B cell (primary cell): ENCODE data around the gene MAFB. TPM values are rescaled to one million over a fixed set of nuclear protein-coding genes. Genes with fewer than 3 reads are reported as not detected.

Source experiments
- ATAC-seq: fragments of 200-7000 bp; cut with Tn5 transposase; one replicate; pipeline ENCODE4 v1.10.0; 2021; ENCODE audit warnings: low read depth, mild to moderate bottlenecking, moderate number of reproducible peaks, moderate library complexity
- CTCF ChIA-PET: fragments of 350-600 bp; sonication (Branson Sonifier 250); formaldehyde crosslinking; loops from one replicate; lab custom pipeline; 2021; ENCODE audit warnings: antibody characterized with exemption, inconsistent platforms; lab: Charles Lee
- POLR2A ChIA-PET: fragments of 350-600 bp; sonication (Branson Sonifier 250); formaldehyde crosslinking; loops from one replicate; lab custom pipeline; 2021; ENCODE audit warnings: antibody characterized with exemption; lab: Charles Lee
- DNase-seq: peaks from one replicate; pipeline ENCODE4 v3.0.0; 2013
- H2AFZ ChIP-seq: 2 replicates; pipeline ENCODE4 v1.6.1; 2012; ENCODE audit warnings: mild to moderate bottlenecking, low read depth, low read length; ENCODE audit not compliant: insufficient read depth, poor library complexity, severe bottlenecking
- H3K27ac ChIP-seq, 2 donors: 1 replicate in 1 of 2; 2 replicates in 1 of 2; pipeline ENCODE4 v1.5.1; 2012 to 2013; ENCODE audit warnings: low read length in 2 of 2, mild to moderate bottlenecking in 2 of 2, moderate library complexity in 1 of 2
- H3K27me3 ChIP-seq, 4 experiments: fragments of 200-600 bp in 1 of 4; sonication (generic) in 1 of 4; replicated peaks in 1 of 4; 1 replicate in 2 of 4; 2 replicates in 2 of 4; pipeline versions ENCODE4 v1.6.1 to v1.7.0; 2013 to 2016; ENCODE audit warnings: low read length in 3 of 4, mild to moderate bottlenecking in 2 of 4, mixed read lengths in 1 of 4, moderate library complexity in 1 of 4; ENCODE audit not compliant: insufficient read depth in 4 of 4, control insufficient read depth in 3 of 4; ENCODE audit errors: control extremely low read depth in 1 of 4
- H3K36me3 ChIP-seq, 2 experiments: replicated peaks in 1 of 2; 1 replicate in 1 of 2; 2 replicates in 1 of 2; pipeline versions ENCODE4 v1.6.1 to v1.7.1; 2013; ENCODE audit warnings: low read length in 1 of 2; ENCODE audit not compliant: insufficient read depth in 2 of 2, control insufficient read depth in 1 of 2; ENCODE audit errors: control extremely low read depth in 1 of 2, extremely low read depth in 1 of 2
- H3K4me1 ChIP-seq, 2 donors: fragments of 200-600 bp in 1 of 2; sonication (generic) in 1 of 2; 1 replicate in 1 of 2; 2 replicates in 1 of 2; pipeline versions ENCODE4 v1.5.1 to v1.6.1; 2013 to 2017; ENCODE audit warnings: low read length in 2 of 2; ENCODE audit not compliant: control insufficient read depth in 2 of 2, insufficient read depth in 2 of 2
- H3K4me2 ChIP-seq: replicated peaks from 2 replicates; pipeline ENCODE3; 2012; ENCODE audit warnings: mild to moderate bottlenecking, low read depth, low read length; ENCODE audit not compliant: poor library complexity, severe bottlenecking
- H3K4me3 ChIP-seq, 5 experiments: fragments of 200-600 bp in 1 of 5; sonication (generic) in 1 of 5; 1 replicate in 3 of 5; 2 replicates in 2 of 5; pipeline versions ENCODE4 v1.5.1 to v1.7.0; 2011 to 2016; ENCODE audit warnings: low read length in 4 of 5, mild to moderate bottlenecking in 4 of 5, low read depth in 2 of 5, control low read depth in 1 of 5, moderate library complexity in 1 of 5; ENCODE audit not compliant: insufficient read depth in 1 of 5; ENCODE audit errors: control extremely low read depth in 1 of 5, extremely low read depth in 1 of 5
- H3K79me2 ChIP-seq: fragments of 200-600 bp; sonication (generic); one replicate; pipeline ENCODE4 v1.6.0; 2016; ENCODE audit warnings: low read length; ENCODE audit not compliant: control insufficient read depth, insufficient read depth
- H3K9ac ChIP-seq: fragments of 200-600 bp; sonication (generic); 2 replicates; pipeline ENCODE4 v1.6.1; 2017; ENCODE audit warnings: mild to moderate bottlenecking, low read length, moderate library complexity
- H3K9me3 ChIP-seq, 3 donors: one replicate each; pipeline versions ENCODE4 v1.6.1 to v1.7.1; 2013; ENCODE audit warnings: low read length in 2 of 3; ENCODE audit not compliant: control insufficient read depth in 2 of 3, insufficient read depth in 1 of 3; ENCODE audit errors: control extremely low read depth in 1 of 3
- H4K20me1 ChIP-seq: 2 replicates; pipeline ENCODE4 v1.6.0; 2012; ENCODE audit warnings: mild to moderate bottlenecking, low read length; ENCODE audit not compliant: insufficient read depth, control insufficient read depth, poor library complexity, severe bottlenecking
- H3K27ac Mint-ChIP-seq: one replicate; pipeline ENCODE4 v1.8.0; 2021; ENCODE audit warnings: mixed read lengths
- H3K27me3 Mint-ChIP-seq: one replicate; pipeline ENCODE4 v1.8.0; 2021; ENCODE audit warnings: mixed read lengths
- H3K4me1 Mint-ChIP-seq: one replicate; pipeline ENCODE4 v1.8.0; 2021; ENCODE audit warnings: mixed read lengths
- H3K4me3 Mint-ChIP-seq: one replicate; pipeline ENCODE4 v1.8.0; 2021; ENCODE audit warnings: mixed read lengths
- H3K9me3 Mint-ChIP-seq: one replicate; pipeline ENCODE4 v1.8.0; 2022; ENCODE audit warnings: mixed read lengths; ENCODE audit not compliant: insufficient read depth
- EZH2 ChIP-seq: IDR thresholded peaks from 2 replicates; pipeline ENCODE4 v1.6.1; 2012; ENCODE audit warnings: borderline replicate concordance, low read depth, mild to moderate bottlenecking, moderate library complexity, low read length; ENCODE audit not compliant: insufficient read depth, poor library complexity, severe bottlenecking
- WGBS: methylation state at CpG from one replicate; pipeline ENCODE4 v1.1.5; 2013; ENCODE audit warnings: missing lambda C conversion rate; ENCODE audit not compliant: insufficient coverage; 5-methylcytosine and 5-hydroxymethylcytosine counted together
- intact Hi-C: fragments of 100-400 bp; cut with micrococcal nuclease; formaldehyde crosslinking; loops from one replicate; pipeline ENCODE4 v1.10.0; 2022
- polyA plus RNA-seq: library from polyadenylated mRNA; depleted of rRNA; stranded (reverse); fragments of >200 nt; gene quantifications from 2 replicates; pipeline ENCODE4 v1.2.3, GENCODE V29; 2012
- total RNA-seq, 2 donors: library from RNA; stranded (reverse); fragments of 120-200 nt in 1 of 2; gene quantifications; 1 replicate in 1 of 2; 2 replicates in 1 of 2; pipeline versions ENCODE4 v1.2.3 to v1.2.4, GENCODE V29; 2013 to 2022
- TF ChIP-seq, protein P1 (sequence below): fragments of 200-600 bp; IDR thresholded peaks from one replicate; pipeline ENCODE4 v1.8.0; 2022; ENCODE audit warnings: antibody characterized with exemption, mild to moderate bottlenecking

The MAFB gene
- total and polyA plus RNA-seq, 2 donors (not counting 1 experiment from before 2014, with no cell fraction given) = 1.6 to 1.8 TPM

DNA sequence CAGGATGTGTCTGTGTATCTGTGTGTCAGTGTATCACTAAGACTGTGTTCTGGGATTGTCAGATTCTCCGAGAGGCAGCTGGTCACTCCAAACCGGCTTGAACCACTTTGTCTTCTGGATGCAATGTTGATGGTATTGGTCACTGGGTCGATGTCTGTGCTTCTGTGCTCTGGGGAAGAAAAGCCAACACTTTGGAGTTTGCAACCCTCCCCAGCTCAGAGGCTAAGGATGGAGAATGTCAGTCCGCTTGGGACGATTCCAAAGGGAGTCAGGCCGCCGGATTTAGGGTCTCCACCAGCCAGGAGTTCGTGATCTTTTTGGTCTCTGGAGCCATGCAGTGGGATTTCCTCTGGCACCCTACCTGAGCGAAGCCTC is 5.2 kb downstream of the MAFB start:
- no peak overlapping the region for H3K4me3 ChIP-seq
- no peak for TF ChIP-seq EZH2
- TF ChIP-seq, protein P1, sequence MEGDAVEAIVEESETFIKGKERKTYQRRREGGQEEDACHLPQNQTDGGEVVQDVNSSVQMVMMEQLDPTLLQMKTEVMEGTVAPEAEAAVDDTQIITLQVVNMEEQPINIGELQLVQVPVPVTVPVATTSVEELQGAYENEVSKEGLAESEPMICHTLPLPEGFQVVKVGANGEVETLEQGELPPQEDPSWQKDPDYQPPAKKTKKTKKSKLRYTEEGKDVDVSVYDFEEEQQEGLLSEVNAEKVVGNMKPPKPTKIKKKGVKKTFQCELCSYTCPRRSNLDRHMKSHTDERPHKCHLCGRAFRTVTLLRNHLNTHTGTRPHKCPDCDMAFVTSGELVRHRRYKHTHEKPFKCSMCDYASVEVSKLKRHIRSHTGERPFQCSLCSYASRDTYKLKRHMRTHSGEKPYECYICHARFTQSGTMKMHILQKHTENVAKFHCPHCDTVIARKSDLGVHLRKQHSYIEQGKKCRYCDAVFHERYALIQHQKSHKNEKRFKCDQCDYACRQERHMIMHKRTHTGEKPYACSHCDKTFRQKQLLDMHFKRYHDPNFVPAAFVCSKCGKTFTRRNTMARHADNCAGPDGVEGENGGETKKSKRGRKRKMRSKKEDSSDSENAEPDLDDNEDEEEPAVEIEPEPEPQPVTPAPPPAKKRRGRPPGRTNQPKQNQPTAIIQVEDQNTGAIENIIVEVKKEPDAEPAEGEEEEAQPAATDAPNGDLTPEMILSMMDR = no peak
- no peak overlapping the region for H2AFZ ChIP-seq
- no peaks in the 10 kb centered on the region for H3K79me2 ChIP-seq
- H3K9ac ChIP-seq = no peak overlapping the region
- ChIA-PET POLR2A (no interaction called here), CTCF (no interaction called here)
- no peak for ATAC-seq
- H3K4me2 ChIP-seq = no peak overlapping the region
- no peak for DNase-seq
- H3K4me1 Mint-ChIP-seq = peaks cover 7% of the 10 kb centered on the region
- H3K27me3 Mint-ChIP-seq = peaks cover 64% of the 10 kb centered on the region
- H3K4me3 Mint-ChIP-seq = no peak overlapping the region
- peaks cover 0 to 3% (median 0%) of the 10 kb centered on the region in 3 donors for H3K9me3 ChIP-seq
- peaks cover 10 to 13% of the 10 kb centered on the region in 2 donors for H3K4me1 ChIP-seq
- H3K36me3 ChIP-seq = no peaks in the 10 kb centered on the region
- H3K27me3 ChIP-seq = peaks cover 0 to 69% (median 33%) of the 10 kb centered on the region in 4 experiments
- H3K9me3 Mint-ChIP-seq = no peaks in the 10 kb centered on the region
- WGBS = 38% methylated on average over 6 of the region's 9 CpGs
- H4K20me1 ChIP-seq = no peaks in the 10 kb centered on the region
- intact Hi-C loops = no loop called here
- no peak overlapping the region for H3K27ac Mint-ChIP-seq
- H3K27ac ChIP-seq = no peak overlapping the region

DNA sequence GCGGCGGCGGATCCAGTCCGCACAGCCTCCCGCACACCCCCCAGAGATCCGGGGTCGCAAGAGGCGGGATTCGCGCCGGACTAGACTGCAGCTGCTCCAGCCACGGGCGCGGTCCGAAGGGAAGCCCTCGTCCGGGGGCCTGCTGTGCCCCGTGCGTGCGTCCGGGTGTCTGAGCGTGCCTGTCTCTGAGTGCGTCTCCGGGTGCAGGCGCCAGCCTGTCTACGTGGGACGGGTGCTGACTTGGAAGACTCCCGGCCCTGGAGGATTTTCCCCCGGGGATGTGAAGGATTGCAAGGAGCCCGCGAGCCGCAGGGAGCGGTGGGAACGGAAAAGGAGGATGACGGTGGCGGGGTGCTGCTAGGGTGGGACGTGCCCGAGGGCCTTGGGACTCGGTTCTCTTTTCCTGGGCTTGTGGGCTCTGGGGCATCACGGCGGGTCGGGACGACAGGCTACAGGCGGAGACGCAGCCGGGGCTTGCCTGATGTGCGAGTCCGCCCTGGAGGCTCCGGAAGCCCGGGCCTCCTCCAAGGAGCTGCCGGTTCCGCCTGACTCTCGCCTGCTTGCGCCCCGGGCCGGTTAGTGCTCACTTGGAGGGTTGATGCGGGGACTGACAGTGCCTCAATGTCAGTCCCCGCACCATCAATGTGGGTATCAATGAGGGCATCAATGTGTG is 5.7 kb downstream of the MAFB start:
- Histone ChIP-seq H3K4me2 (no peak overlapping the region), H3K27me3 (peaks cover 0 to 67% (median 33%) of the 10 kb centered on the region in 4 experiments), H2AFZ (no peak overlapping the region), H3K79me2 (no peaks in the 10 kb centered on the region), H3K9me3 (peaks cover 0 to 3% (median 0%) of the 10 kb centered on the region in 3 donors), H3K4me3 (no peak overlapping the region), H4K20me1 (no peaks in the 10 kb centered on the region), H3K9ac (no peak overlapping the region), H3K27ac (no peak overlapping the region), H3K4me1 (peaks cover 7 to 8% of the 10 kb centered on the region in 2 donors), H3K36me3 (no peaks in the 10 kb centered on the region)
- no peak for TF ChIP-seq EZH2
- TF ChIP-seq, protein P1 = no peak
- Mint-ChIP-seq H3K27ac (no peak overlapping the region), H3K4me3 (no peak overlapping the region), H3K4me1 (peaks cover 4% of the 10 kb centered on the region), H3K27me3 (peaks cover 65% of the 10 kb centered on the region), H3K9me3 (no peaks in the 10 kb centered on the region)
- POLR2A ChIA-PET = no interaction called here
- DNase-seq = no peak
- CTCF ChIA-PET = no interaction called here
- WGBS = 3% methylated on average over 58 of the region's 58 CpGs
- ATAC-seq = no peak
- intact Hi-C loops = no loop called here
